Sigmoid colon (tissue), 7 donors: Measurements from ENCODE around the gene HTT. TPM values are rescaled to one million over a fixed set of nuclear protein-coding genes. Genes with fewer than 3 reads are reported as not detected.
A peak's percentile ranks its signal among the peaks of the same experiment; 100 is the strongest.

Experiments
- DNase-seq: peaks from one replicate; pipeline ENCODE4 v3.0.0-alpha.2; 2019
- H3K27ac ChIP-seq, 4 donors: fragments of 200-600 bp; sonication (generic); one replicate each; pipeline ENCODE4 v1.5.1; 2016 to 2019; ENCODE audit warnings: mild to moderate bottlenecking in 1 of 4
- H3K27me3 ChIP-seq, 3 donors: fragments of 200-600 bp; sonication (generic); one replicate each; pipeline ENCODE4 v1.5.1; 2019; ENCODE audit warnings: mild to moderate bottlenecking in 1 of 3
- H3K36me3 ChIP-seq, 4 donors: fragments of 200-600 bp; sonication (generic); one replicate each; pipeline ENCODE4 v1.5.1; 2016 to 2019
- H3K4me1 ChIP-seq, 4 donors: fragments of 200-600 bp; sonication (generic); one replicate each; pipeline ENCODE4 v1.5.1; 2017 to 2019
- H3K4me3 ChIP-seq, 4 donors: fragments of 200-600 bp; sonication (generic); one replicate each; pipeline ENCODE4 v1.5.1; 2017 to 2019; ENCODE audit warnings: mild to moderate bottlenecking in 2 of 4, moderate library complexity in 1 of 4
- H3K9me3 ChIP-seq, 4 donors: fragments of 200-600 bp in 3 of 4; sonication (generic) in 3 of 4; one replicate each; pipeline versions ENCODE4 v1.5.1 to v1.6.1; 2013 to 2019
- EP300 ChIP-seq, 4 donors: sonication (generic); formaldehyde crosslinking; IDR thresholded peaks; one replicate each; pipeline ENCODE4 v1.6.1; 2017; ENCODE audit warnings: antibody characterized with exemption in 4 of 4
- POLR2A ChIP-seq, 2 donors: fragments of 450-650 bp; IDR thresholded peaks; one replicate each; pipeline ENCODE4 v1.6.1; 2016; ENCODE audit warnings: antibody characterized with exemption in 2 of 2, mild to moderate bottlenecking in 2 of 2, moderate library complexity in 2 of 2
- POLR2AphosphoS5 ChIP-seq, 4 donors: sonication (generic); formaldehyde crosslinking; IDR thresholded peaks; one replicate each; pipeline ENCODE4 v1.6.1; 2017; ENCODE audit warnings: antibody characterized with exemption in 4 of 4
- WGBS, 2 donors: extraction: QIAGEN DNeasy Blood & Tissue Kit; methylation state at CpG; one replicate each; pipeline ENCODE4 v1.1.7; 2013; 5-methylcytosine and 5-hydroxymethylcytosine counted together
- intact Hi-C: fragments of 100-400 bp; cut with DNase I; formaldehyde crosslinking; loops from one replicate; pipeline ENCODE4 v1.15.1; 2023
- polyA plus RNA-seq, 3 donors: library from polyadenylated mRNA; stranded (reverse); fragments of 200-250 nt; gene quantifications; one replicate each; pipeline ENCODE4 v1.2.3, GENCODE V29; 2013
- total RNA-seq, 4 donors: library from RNA; depleted of rRNA; stranded (reverse); fragments of >200 nt; gene quantifications; one replicate each; pipeline ENCODE4 v1.1.0, GENCODE V29; 2016
- TF ChIP-seq, protein P1 (sequence below), 4 experiments: fragments of 450-650 bp in 3 of 4; fragments of 200-600 bp in 1 of 4; IDR thresholded peaks; one replicate each; pipeline ENCODE4 v1.5.1; 2016 to 2019; ENCODE audit warnings: antibody characterized with exemption in 4 of 4, mild to moderate bottlenecking in 3 of 4, moderate library complexity in 2 of 4
- donor health status: healthy with polysubstance abuse.
- donor health status: Bipolar disorder and iron deficiency.
- donor health status: healthy.

The HTT gene
- total and polyA plus RNA-seq, 7 donors = 6.5 to 41.5 (median 22.7) TPM

DNA sequence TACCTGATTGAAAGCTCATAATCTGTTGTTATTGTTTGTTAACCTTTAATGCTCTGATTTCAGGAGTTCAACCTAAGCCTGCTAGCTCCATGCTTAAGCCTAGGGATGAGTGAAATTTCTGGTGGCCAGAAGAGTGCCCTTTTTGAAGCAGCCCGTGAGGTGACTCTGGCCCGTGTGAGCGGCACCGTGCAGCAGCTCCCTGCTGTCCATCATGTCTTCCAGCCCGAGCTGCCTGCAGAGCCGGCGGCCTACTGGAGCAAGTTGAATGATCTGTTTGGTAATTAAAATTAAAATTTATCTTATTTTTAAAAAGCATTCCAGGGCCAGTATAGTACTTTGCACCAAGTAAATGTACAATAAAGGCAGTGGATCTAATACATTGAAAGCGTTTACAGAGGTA is 137.4 kb downstream of the HTT start:
- TF ChIP-seq POLR2A (IDR thresholded peaks at IDR 0.05) = no peak
- no peak for TF ChIP-seq EP300 (IDR thresholded peaks at IDR 0.05)
- TF ChIP-seq POLR2AphosphoS5 (IDR thresholded peaks at IDR 0.05) = no peak
- TF ChIP-seq, protein P1, sequence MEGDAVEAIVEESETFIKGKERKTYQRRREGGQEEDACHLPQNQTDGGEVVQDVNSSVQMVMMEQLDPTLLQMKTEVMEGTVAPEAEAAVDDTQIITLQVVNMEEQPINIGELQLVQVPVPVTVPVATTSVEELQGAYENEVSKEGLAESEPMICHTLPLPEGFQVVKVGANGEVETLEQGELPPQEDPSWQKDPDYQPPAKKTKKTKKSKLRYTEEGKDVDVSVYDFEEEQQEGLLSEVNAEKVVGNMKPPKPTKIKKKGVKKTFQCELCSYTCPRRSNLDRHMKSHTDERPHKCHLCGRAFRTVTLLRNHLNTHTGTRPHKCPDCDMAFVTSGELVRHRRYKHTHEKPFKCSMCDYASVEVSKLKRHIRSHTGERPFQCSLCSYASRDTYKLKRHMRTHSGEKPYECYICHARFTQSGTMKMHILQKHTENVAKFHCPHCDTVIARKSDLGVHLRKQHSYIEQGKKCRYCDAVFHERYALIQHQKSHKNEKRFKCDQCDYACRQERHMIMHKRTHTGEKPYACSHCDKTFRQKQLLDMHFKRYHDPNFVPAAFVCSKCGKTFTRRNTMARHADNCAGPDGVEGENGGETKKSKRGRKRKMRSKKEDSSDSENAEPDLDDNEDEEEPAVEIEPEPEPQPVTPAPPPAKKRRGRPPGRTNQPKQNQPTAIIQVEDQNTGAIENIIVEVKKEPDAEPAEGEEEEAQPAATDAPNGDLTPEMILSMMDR (IDR thresholded peaks at IDR 0.05) = no peak
- DNase-seq = no peak
- intact Hi-C loops = no loop called here
- H3K4me1 ChIP-seq = no peaks in the 10 kb centered on the region
- H3K9me3 ChIP-seq = no peaks in the 10 kb centered on the region
- H3K27me3 ChIP-seq = no peaks in the 10 kb centered on the region
- no peak overlapping the region for H3K4me3 ChIP-seq
- WGBS, 2 donors = 97% methylated on average over 8 of the region's 8 CpGs
- no peak overlapping the region for H3K27ac ChIP-seq
- H3K36me3 ChIP-seq = peaks cover 54 to 85% (median 67%) of the 10 kb centered on the region in 4 donors

- 94 to 95% methylated on average over 12 of the region's 12 CpGs for WGBS, 2 donors
Observed at GRCh38 chr4:3212391-3213105, 138.1 kb downstream of the HTT start.

DNA sequence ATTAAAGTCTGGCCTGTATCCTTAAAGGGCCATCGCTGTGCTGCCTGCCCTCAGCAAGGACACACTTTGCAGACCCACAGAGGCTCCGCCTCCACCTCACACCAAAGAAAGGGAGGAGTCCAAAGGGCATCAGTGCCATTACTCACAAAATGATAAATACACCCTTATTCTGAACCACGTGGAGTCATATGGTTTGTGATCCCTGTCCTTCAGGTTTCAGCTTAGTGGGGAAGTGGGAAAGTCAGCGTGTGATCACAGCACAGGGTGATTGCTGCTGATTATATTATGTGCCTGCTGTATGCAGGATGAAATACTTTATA is 138.6 kb downstream of the HTT start:
- Histone ChIP-seq H3K9me3 (no peaks in the 10 kb centered on the region), H3K36me3 (peaks cover 50 to 86% (median 68%) of the 10 kb centered on the region in 4 donors), H3K4me1 (no peaks in the 10 kb centered on the region), H3K27me3 (no peaks in the 10 kb centered on the region), H3K27ac (no peak overlapping the region), H3K4me3 (no peak overlapping the region)
- intact Hi-C loops = no loop called here
- TF ChIP-seq, protein P1 (IDR thresholded peaks at IDR 0.05) = no peak
- TF ChIP-seq POLR2AphosphoS5 (IDR thresholded peaks at IDR 0.05) = no peak
- no peak for TF ChIP-seq POLR2A (IDR thresholded peaks at IDR 0.05)
- no peak for TF ChIP-seq EP300 (IDR thresholded peaks at IDR 0.05)
- DNase-seq = peak; percentile 27
- 74 to 90% methylated on average over 4 of the region's 4 CpGs for WGBS, 2 donors

More at GRCh38 chr4:3212391-3213105, 138.1 kb downstream of the HTT start:
- Histone ChIP-seq H3K4me3 (no peak overlapping the region), H3K27me3 (no peaks in the 10 kb centered on the region), H3K9me3 (no peaks in the 10 kb centered on the region), H3K27ac (no peak overlapping the region), H3K4me1 (no peaks in the 10 kb centered on the region), H3K36me3 (peaks cover 50 to 85% (median 63%) of the 10 kb centered on the region in 4 donors)
- intact Hi-C loops = no loop called here
- no peak for TF ChIP-seq POLR2A (IDR thresholded peaks at IDR 0.05)
- TF ChIP-seq POLR2AphosphoS5 (IDR thresholded peaks at IDR 0.05) = no peak
- TF ChIP-seq EP300 (IDR thresholded peaks at IDR 0.05) = no peak
- TF ChIP-seq, protein P1 (IDR thresholded peaks at IDR 0.05) = no peak
- no peak for DNase-seq

GRCh38 chr4:3213661-3214250 is 139.3 kb downstream of the HTT start:
- H3K36me3 ChIP-seq = peaks cover 47 to 90% (median 69%) of the 10 kb centered on the region in 4 donors

More at GRCh38 chr4:3213661-3214250, 139.3 kb downstream of the HTT start:
- peak; percentile 28 for DNase-seq
- intact Hi-C loops = no loop called here
- TF ChIP-seq POLR2A (IDR thresholded peaks at IDR 0.05) = no peak
- TF ChIP-seq, protein P1 (IDR thresholded peaks at IDR 0.05) = no peak
- no peak for TF ChIP-seq POLR2AphosphoS5 (IDR thresholded peaks at IDR 0.05)
- TF ChIP-seq EP300 (IDR thresholded peaks at IDR 0.05) = no peak
- Histone ChIP-seq H3K4me3 (no peak overlapping the region), H3K4me1 (no peaks in the 10 kb centered on the region), H3K27ac (no peak overlapping the region), H3K27me3 (no peaks in the 10 kb centered on the region), H3K9me3 (no peaks in the 10 kb centered on the region)
- WGBS, 2 donors = 96% methylated on average over 15 of the region's 15 CpGs
